RWPE2 (cell line): ENCODE data around the gene ATXN2.
"Not testable (repeated sequence)": the region's sequence is repeated elsewhere in the genome, so short reads cannot be mapped to it uniquely, and the experiment has no call there.

Source experiments
- ATAC-seq: fragments of 200-7000 bp; cut with Tn5 transposase; 3 replicates; pipeline ENCODE4 v1.9.1; 2021; ENCODE audit warnings: low read depth
- DNase-seq: peaks from one replicate; pipeline ENCODE4 v3.0.0-alpha.2; 2020; ENCODE audit warnings: low spot score
- H3K27ac ChIP-seq: fragments of 450-650 bp; 2 replicates; pipeline ENCODE4 v1.5.1; 2017; ENCODE audit warnings: mild to moderate bottlenecking; ENCODE audit not compliant: poor library complexity, severe bottlenecking
- H3K27me3 ChIP-seq: fragments of 250-450 bp; sonication (Bioruptor Pico); 2 replicates; pipeline ENCODE4 v1.5.1; 2021; ENCODE audit warnings: mild to moderate bottlenecking, moderate library complexity; ENCODE audit not compliant: insufficient read depth, poor library complexity, severe bottlenecking
- H3K36me3 ChIP-seq: fragments of 250-450 bp; sonication (Bioruptor Pico); 2 replicates; pipeline ENCODE4 v1.5.1; 2020; ENCODE audit warnings: low read depth, mild to moderate bottlenecking, moderate library complexity
- H3K4me1 ChIP-seq: fragments of 250-450 bp; sonication (Bioruptor Pico); 2 replicates; pipeline ENCODE4 v1.5.1; 2021; ENCODE audit warnings: mild to moderate bottlenecking, moderate library complexity; ENCODE audit not compliant: insufficient read depth, poor library complexity, severe bottlenecking
- H3K4me3 ChIP-seq: fragments of 250-450 bp; sonication (Bioruptor Pico); 2 replicates; pipeline ENCODE4 v1.5.1; 2021; ENCODE audit warnings: mild to moderate bottlenecking, moderate library complexity; ENCODE audit not compliant: severe bottlenecking
- H3K9me3 ChIP-seq: fragments of 250-450 bp; sonication (Bioruptor Pico); 2 replicates; pipeline ENCODE4 v1.5.1; 2021; ENCODE audit warnings: mild to moderate bottlenecking, moderate library complexity; ENCODE audit not compliant: severe bottlenecking
- CTCF ChIP-seq: fragments of 450-650 bp; IDR thresholded peaks from one replicate; pipeline ENCODE4 v1.5.1; 2017; ENCODE audit warnings: mild to moderate bottlenecking, moderate library complexity; ENCODE audit not compliant: poor library complexity, severe bottlenecking

ATXN2 gene

GRCh38 chr12:111600205-111600642 is 1.1 kb upstream of the ATXN2 start:
- H3K36me3 ChIP-seq = peaks cover 7% of the 10 kb centered on the region
- ATAC-seq (no peak), DNase-seq (no peak)
- no peaks in the 10 kb centered on the region for H3K27me3 ChIP-seq
- peak overlapping the region; percentile 97 for H3K4me3 ChIP-seq
- TF ChIP-seq CTCF = no peak
- peak overlapping the region; percentile 87 for H3K27ac ChIP-seq
- no peaks in the 10 kb centered on the region for H3K9me3 ChIP-seq
- H3K4me1 ChIP-seq = peaks cover 12% of the 10 kb centered on the region

DNA sequence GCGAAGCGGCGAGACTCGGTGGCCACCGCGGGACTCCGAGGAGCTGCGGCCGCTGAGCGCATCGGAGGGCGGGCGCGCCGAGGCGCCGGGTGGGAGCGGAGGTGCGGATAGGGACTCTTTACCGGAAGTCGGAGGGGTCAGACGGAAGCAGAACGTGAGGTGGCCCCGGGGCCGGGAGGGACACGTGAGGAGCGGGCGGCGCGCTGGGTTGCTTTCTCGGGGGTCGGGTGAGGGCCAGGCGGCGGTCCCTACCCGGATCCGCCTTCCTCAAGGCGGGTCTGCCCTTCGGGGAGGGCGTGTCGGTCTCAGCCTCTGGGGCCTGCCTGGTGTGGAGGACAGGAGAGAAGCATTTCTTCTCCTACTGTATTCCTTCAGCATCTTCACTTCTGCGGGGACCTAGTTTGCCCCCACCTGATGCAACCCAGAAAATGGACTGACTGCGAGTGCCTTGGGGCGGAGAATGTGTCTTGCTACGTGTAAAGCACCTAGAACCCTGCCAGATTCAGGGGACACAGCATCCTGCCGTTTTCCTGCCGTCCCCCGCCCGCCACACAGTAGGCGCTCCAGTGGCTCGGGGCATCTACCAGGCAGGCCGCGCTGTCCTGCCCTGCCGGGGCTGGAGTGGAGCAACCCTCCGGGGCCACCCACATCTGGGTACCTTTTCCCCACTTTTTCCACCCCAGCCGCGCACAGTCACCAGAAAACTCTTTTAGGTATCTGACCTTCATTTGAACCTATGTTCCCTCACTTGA is 514 bp upstream of the ATXN2 start:
- ATAC-seq = peak; percentile 62
- H3K27me3 ChIP-seq = no peaks in the 10 kb centered on the region
- DNase-seq = peak; percentile 89
- peak overlapping the region; percentile 97 for H3K4me3 ChIP-seq
- H3K27ac ChIP-seq = peak overlapping the region; percentile 87
- no peak for TF ChIP-seq CTCF
- H3K9me3 ChIP-seq = no peaks in the 10 kb centered on the region
- H3K4me1 ChIP-seq = peaks cover 18% of the 10 kb centered on the region
- H3K36me3 ChIP-seq = peaks cover 7% of the 10 kb centered on the region

DNA sequence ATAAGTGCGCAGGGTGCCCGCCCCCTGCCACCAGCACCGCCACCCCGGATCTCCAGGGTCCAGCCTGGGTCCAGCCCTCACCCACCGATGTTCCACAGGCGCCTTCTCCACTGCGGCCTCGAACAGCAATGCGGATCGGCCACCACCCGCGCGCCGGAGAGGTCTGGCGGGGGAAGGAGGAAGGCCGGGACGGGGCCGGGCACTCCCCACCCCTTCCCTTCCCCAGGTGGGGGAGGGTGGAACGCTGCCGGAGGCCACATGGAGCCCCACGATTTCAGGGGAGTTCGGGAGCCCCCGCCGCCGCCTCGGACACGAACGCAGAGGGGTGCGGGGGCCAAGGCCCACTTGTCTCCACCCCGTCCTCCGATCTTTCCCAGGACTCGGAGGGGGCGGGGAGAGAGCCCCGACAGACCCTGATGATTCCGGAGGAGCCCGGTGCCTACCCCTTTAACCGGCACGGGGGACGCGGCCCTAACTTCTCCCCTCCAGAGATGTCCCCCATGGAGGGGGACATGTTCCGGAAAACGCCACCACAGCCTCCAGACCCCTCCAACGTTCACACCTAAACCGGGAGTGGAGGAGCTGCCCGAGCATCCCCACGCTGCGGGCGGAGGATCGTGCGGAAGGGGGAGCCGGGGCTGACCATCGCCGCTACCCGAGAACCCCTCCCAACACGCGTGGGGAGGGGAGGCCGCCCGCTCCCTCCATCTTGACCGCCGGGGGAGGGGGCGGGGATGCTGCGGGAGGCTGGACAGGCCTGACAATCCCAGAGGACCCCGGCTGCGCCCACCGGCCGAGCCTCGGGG is 1.1 kb downstream of the ATXN2 start:
- peak; percentile 54 for DNase-seq
- H3K27ac ChIP-seq = peak overlapping the region; percentile 87

GRCh38 chr12:111596985-111597830 is 1.9 kb downstream of the ATXN2 start:
- no peak for DNase-seq
- peak; percentile 13; the same call in 2 of the 3 replicates for ATAC-seq
- Histone ChIP-seq H3K27ac (peak overlapping the region; percentile 87), H3K4me1 (peaks cover 23% of the 10 kb centered on the region), H3K27me3 (no peaks in the 10 kb centered on the region), H3K9me3 (no peaks in the 10 kb centered on the region), H3K36me3 (peaks cover 7% of the 10 kb centered on the region), H3K4me3 (peak overlapping the region; percentile 97)
- TF ChIP-seq CTCF = no peak

More for the DNA sequence above, 1.1 kb downstream of the ATXN2 start:
- TF ChIP-seq CTCF = no peak
- Histone ChIP-seq H3K36me3 (peaks cover 7% of the 10 kb centered on the region), H3K9me3 (no peaks in the 10 kb centered on the region), H3K4me3 (peak overlapping the region; percentile 97), H3K4me1 (peaks cover 23% of the 10 kb centered on the region), H3K27me3 (no peaks in the 10 kb centered on the region)
- peak; percentile 37 for ATAC-seq

DNA sequence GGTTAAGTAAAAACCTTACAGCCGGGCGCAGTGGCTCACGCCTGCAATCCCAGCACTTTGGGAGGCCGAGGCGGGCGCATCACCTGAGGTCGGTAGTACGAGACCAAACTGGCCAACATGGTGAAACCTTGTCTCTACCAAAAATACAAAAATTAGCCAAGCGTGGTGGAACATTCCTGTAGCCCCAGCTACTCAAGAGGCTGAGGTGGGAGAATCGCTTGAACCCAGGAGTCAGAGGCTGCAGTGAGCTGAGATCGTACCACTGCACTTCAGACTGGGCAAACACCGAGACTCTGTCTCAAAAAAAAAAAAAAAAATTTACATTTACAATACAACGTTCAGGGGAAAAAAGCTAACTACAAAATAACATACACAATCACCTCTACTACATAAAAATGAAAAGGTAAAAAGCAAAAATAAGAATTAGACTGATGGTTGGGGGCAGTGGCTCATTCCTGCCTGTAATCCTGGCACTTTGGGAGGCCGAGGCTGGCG is 3.7 kb downstream of the ATXN2 start:
- not testable (repeated sequence) for H3K4me3 ChIP-seq, H3K9me3 ChIP-seq, H3K27me3 ChIP-seq, ATAC-seq, DNase-seq, H3K36me3 ChIP-seq, H3K27ac ChIP-seq
- peaks cover 23% of the 10 kb centered on the region for H3K4me1 ChIP-seq

DNA sequence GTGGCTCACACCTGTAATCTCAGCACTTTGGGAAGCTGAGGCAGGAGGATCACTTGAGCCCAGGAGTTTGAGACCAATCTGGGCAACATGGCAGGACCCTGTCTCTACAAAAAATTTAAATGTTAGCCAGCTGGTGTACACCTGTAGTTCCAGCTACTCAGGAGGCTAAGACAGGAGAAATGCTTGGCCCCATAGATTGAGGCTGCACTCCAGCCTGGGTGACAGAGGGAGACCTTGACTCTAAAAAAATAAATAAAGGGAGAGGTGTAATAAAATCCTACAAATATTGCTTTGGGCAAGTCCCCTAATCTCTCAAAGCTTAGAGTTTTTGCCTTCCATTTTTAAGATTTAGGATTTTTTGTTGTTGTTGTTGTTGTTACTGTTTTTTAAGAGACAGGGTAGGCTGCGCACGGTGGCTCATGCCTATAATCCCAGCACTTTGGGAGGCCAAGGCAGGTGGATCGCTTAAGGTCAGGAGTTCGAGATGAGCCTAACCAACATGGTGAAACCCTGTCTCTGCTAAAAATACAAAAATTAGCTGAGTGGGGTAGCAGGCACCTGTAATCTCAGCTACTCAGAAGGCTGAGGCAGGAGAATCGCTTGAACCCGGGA is 7.6 kb downstream of the ATXN2 start:
- H3K27ac ChIP-seq, DNase-seq, H3K9me3 ChIP-seq, H3K4me3 ChIP-seq, ATAC-seq, H3K27me3 ChIP-seq: not testable (repeated sequence)
- Histone ChIP-seq H3K36me3 (peaks cover 14% of the 10 kb centered on the region), H3K4me1 (peaks cover 19% of the 10 kb centered on the region)
